Neural cell (in vitro differentiated cells): ENCODE data around the gene TNNT3. TPM values are rescaled to one million over a fixed set of nuclear protein-coding genes. Genes with fewer than 3 reads are reported as not detected.

Experiments
- H2AFZ ChIP-seq: fragments of 200-600, 300-800 bp; sonication (generic), shearing (Covaris generic); 2 replicates; pipeline ENCODE4 v1.6.0; 2014; ENCODE audit warnings: low read depth, mild to moderate bottlenecking, antibody characterized with exemption, low read length, moderate library complexity
- H3F3A ChIP-seq: fragments of 200-600 bp; shearing (Covaris generic); 2 replicates; pipeline ENCODE4 v1.6.1; 2016; ENCODE audit warnings: mild to moderate bottlenecking, moderate library complexity, mixed read lengths, antibody characterized with exemption, low read length; ENCODE audit not compliant: insufficient read depth, poor library complexity, severe bottlenecking
- H3K27ac ChIP-seq: fragments of 200-600, 300-800 bp; sonication (generic), shearing (Covaris generic); 2 replicates; pipeline ENCODE4 v1.5.1; 2014; ENCODE audit warnings: mild to moderate bottlenecking, low read length, moderate library complexity
- H3K27me3 ChIP-seq: fragments of 300-800, 200-600 bp; sonication (generic), shearing (Covaris generic); 2 replicates; pipeline ENCODE4 v1.6.0; 2014; ENCODE audit warnings: mild to moderate bottlenecking, low read depth, low read length, moderate library complexity; ENCODE audit not compliant: insufficient read depth
- H3K36me3 ChIP-seq: fragments of 300-800, 200-600 bp; sonication (generic), shearing (Covaris generic); 2 replicates; pipeline ENCODE4 v1.5.1; 2014; ENCODE audit warnings: mild to moderate bottlenecking, antibody characterized with exemption, low read length, moderate library complexity; ENCODE audit not compliant: insufficient read depth
- H3K4me2 ChIP-seq: fragments of 300-800, 200-600 bp; sonication (generic), shearing (Covaris generic); 2 replicates; pipeline ENCODE4 v1.6.0; 2014; ENCODE audit warnings: mild to moderate bottlenecking, low read length
- H3K4me3 ChIP-seq: fragments of 300-800, 200-600 bp; sonication (generic), shearing (Covaris generic); 2 replicates; pipeline ENCODE4 v1.5.1; 2014; ENCODE audit warnings: mild to moderate bottlenecking, low read length, moderate library complexity
- H3K79me2 ChIP-seq: fragments of 200-600 bp; shearing (Covaris generic); replicated peaks from 2 replicates; pipeline ENCODE4 v1.6.0; 2014; ENCODE audit warnings: mild to moderate bottlenecking, low read length, moderate library complexity; ENCODE audit not compliant: insufficient read depth
- H3K9ac ChIP-seq: fragments of 300-800, 200-600 bp; sonication (generic), shearing (Covaris generic); 2 replicates; pipeline ENCODE4 v1.6.1; 2016; ENCODE audit warnings: mild to moderate bottlenecking, low read length, mixed read lengths
- H3K9me2 ChIP-seq: fragments of 200-600 bp; shearing (Covaris generic); 2 replicates; pipeline ENCODE4 v1.6.1; 2016; ENCODE audit warnings: mild to moderate bottlenecking, low read length, mixed read lengths; ENCODE audit not compliant: insufficient read depth
- H3K9me3 ChIP-seq: fragments of 200-600, 300-800 bp; sonication (generic), shearing (Covaris generic); 2 replicates; pipeline ENCODE4 v1.6.1; 2016; ENCODE audit warnings: mild to moderate bottlenecking, mixed run types, low read length, moderate library complexity, mixed read lengths
- H4K20me1 ChIP-seq: fragments of 200-600 bp; shearing (Covaris generic); 2 replicates; pipeline ENCODE4 v1.6.1; 2016; ENCODE audit warnings: mild to moderate bottlenecking, mixed run types; ENCODE audit not compliant: insufficient read depth
- CTCF ChIP-seq: fragments of 450-650 bp; IDR thresholded peaks from 2 replicates; pipeline ENCODE4 v1.5.1; 2014; ENCODE audit warnings: antibody characterized with exemption, mild to moderate bottlenecking, moderate library complexity; ENCODE audit not compliant: poor library complexity, severe bottlenecking
- EP300 ChIP-seq: fragments of 450-650 bp; conservative IDR thresholded peaks from 2 replicates; pipeline ENCODE4 v1.6.1; 2014; ENCODE audit warnings: antibody characterized with exemption, mild to moderate bottlenecking, moderate library complexity; ENCODE audit not compliant: poor library complexity, severe bottlenecking
- EZH2 ChIP-seq: fragments of 200-600, 300-800 bp; shearing (Covaris generic), sonication (generic); IDR thresholded peaks from 2 replicates; pipeline ENCODE4 v1.6.1; 2014; ENCODE audit warnings: antibody characterized with exemption, low read length, borderline replicate concordance, mild to moderate bottlenecking; ENCODE audit not compliant: insufficient read depth, poor library complexity, severe bottlenecking
- MXI1 ChIP-seq: fragments of 450-650 bp; conservative IDR thresholded peaks from 2 replicates; pipeline ENCODE4 v1.6.1; 2014; ENCODE audit warnings: antibody characterized with exemption, mild to moderate bottlenecking; ENCODE audit not compliant: poor library complexity, severe bottlenecking
- POLR2AphosphoS5 ChIP-seq: IDR thresholded peaks from 2 replicates; pipeline ENCODE4 v1.6.1; 2012
- RAD21 ChIP-seq: fragments of 450-650 bp; conservative IDR thresholded peaks from 2 replicates; pipeline ENCODE4 v1.6.1; 2014; ENCODE audit warnings: antibody characterized with exemption, mild to moderate bottlenecking, moderate library complexity
- REST ChIP-seq: IDR thresholded peaks from 2 replicates; pipeline ENCODE4 v1.6.1; 2012; ENCODE audit warnings: borderline replicate concordance
- SMC3 ChIP-seq: fragments of 450-650 bp; conservative IDR thresholded peaks from 2 replicates; pipeline ENCODE4 v1.6.1; 2014; ENCODE audit warnings: antibody characterized with exemption, mild to moderate bottlenecking, moderate library complexity; ENCODE audit not compliant: poor library complexity
- TAF1 ChIP-seq: IDR thresholded peaks from 2 replicates; pipeline ENCODE4 v1.6.1; 2012; ENCODE audit warnings: low read depth
- polyA plus RNA-seq: library from polyadenylated mRNA; depleted of rRNA; stranded (reverse); fragments of >200 nt; gene quantifications from 2 replicates; pipeline ENCODE4 v1.2.3, GENCODE V29; 2014

The TNNT3 gene
- polyA plus RNA-seq, 1 donor from 2014 or later = not detected

- no peaks in the 10 kb centered on the region for H3K9me2 ChIP-seq
- no peak for TF ChIP-seq POLR2AphosphoS5
- no peak for TF ChIP-seq EP300
- no peaks in the 10 kb centered on the region for H3K36me3 ChIP-seq
- H3K9ac ChIP-seq = no peak overlapping the region
- no peaks in the 10 kb centered on the region for H3F3A ChIP-seq
- H2AFZ ChIP-seq = no peak overlapping the region
- no peaks in the 10 kb centered on the region for H4K20me1 ChIP-seq
- H3K4me3 ChIP-seq = no peak overlapping the region
- H3K4me2 ChIP-seq = no peak overlapping the region
- no peaks in the 10 kb centered on the region for H3K79me2 ChIP-seq
- H3K27ac ChIP-seq = no peak overlapping the region
- no peaks in the 10 kb centered on the region for H3K27me3 ChIP-seq
- no peaks in the 10 kb centered on the region for H3K9me3 ChIP-seq
These were observed 3.1 kb upstream of the TNNT3 start for GRCh38 chr11:1916132-1916985.

GRCh38 chr11:1916986-1917522 lies 2.4 kb upstream of the TNNT3 start:
- H4K20me1 ChIP-seq = no peaks in the 10 kb centered on the region
- no peak overlapping the region for H3K4me3 ChIP-seq
- no peaks in the 10 kb centered on the region for H3K27me3 ChIP-seq
- H3K4me2 ChIP-seq = no peak overlapping the region
- TF ChIP-seq CTCF = no peak
- TF ChIP-seq POLR2AphosphoS5 = no peak
- no peak for TF ChIP-seq RAD21
- TF ChIP-seq EP300 = no peak
- TF ChIP-seq EZH2 = no peak
- TF ChIP-seq SMC3 = no peak
- TF ChIP-seq TAF1 = no peak
- TF ChIP-seq MXI1 = no peak
- TF ChIP-seq REST = no peak
- no peak overlapping the region for H2AFZ ChIP-seq
- H3K9ac ChIP-seq = no peak overlapping the region
- H3K9me2 ChIP-seq = no peaks in the 10 kb centered on the region
- no peaks in the 10 kb centered on the region for H3F3A ChIP-seq
- H3K27ac ChIP-seq = no peak overlapping the region
- H3K36me3 ChIP-seq = no peaks in the 10 kb centered on the region
- no peaks in the 10 kb centered on the region for H3K79me2 ChIP-seq
- no peaks in the 10 kb centered on the region for H3K9me3 ChIP-seq
